ENCODE measurements around the gene SULT1E1. TPM values are rescaled to one million over a fixed set of nuclear protein-coding genes. Genes with fewer than 3 reads are reported as not detected.

The SULT1E1 gene
- total RNA-seq, 1 donor from 2014 or later: not detected

- H3K9ac ChIP-seq: no peak overlapping the region
- Mint-ChIP-seq H3K4me1 (no peaks in the 10 kb centered on the region), H3K4me3 (no peak overlapping the region), H3K9me3 (no peaks in the 10 kb centered on the region), H3K36me3 (no peaks in the 10 kb centered on the region), H3K27me3 (ENCODE audit: insufficient read depth, low read depth) (no peaks in the 10 kb centered on the region), H3K27ac (no peak overlapping the region)
- no peaks in the 10 kb centered on the region for H3F3A ChIP-seq (ENCODE audit: low read depth)
- H2AFZ ChIP-seq (replicated peaks): no peak overlapping the region
- H4K20me1 ChIP-seq (ENCODE audit: low read depth): no peaks in the 10 kb centered on the region
- no peak overlapping the region for H3K27ac ChIP-seq
- no peaks in the 10 kb centered on the region for H3K9me3 ChIP-seq (ENCODE audit: low read depth)
- no peaks in the 10 kb centered on the region for H3K4me1 ChIP-seq
- no peak for DNase-seq (ENCODE audit: low spot score)
- H3K27me3 ChIP-seq: no peaks in the 10 kb centered on the region
- H3K4me2 ChIP-seq: no peak overlapping the region
- no peak overlapping the region for H3K4me3 ChIP-seq
- no peaks in the 10 kb centered on the region for H3K79me2 ChIP-seq (ENCODE audit: low read depth)
- TF ChIP-seq EZH2 (IDR thresholded peaks at IDR 0.05) (no peak), CTCF (IDR thresholded peaks at IDR 0.05) (no peak), EZH2phosphoT487 (IDR thresholded peaks at IDR 0.05) (no peak)
- H3K36me3 ChIP-seq: no peaks in the 10 kb centered on the region
Measured at GRCh38 chr4:69816236-69816635, 43.7 kb downstream of the SULT1E1 start.

- Mint-ChIP-seq H3K27me3 (ENCODE audit: insufficient read depth, low read depth) (no peaks in the 10 kb centered on the region), H3K36me3 (no peaks in the 10 kb centered on the region), H3K4me3 (no peak overlapping the region), H3K9me3 (no peaks in the 10 kb centered on the region), H3K4me1 (no peaks in the 10 kb centered on the region), H3K27ac (no peak overlapping the region)
- Histone ChIP-seq H3K27me3 (no peaks in the 10 kb centered on the region), H3F3A (ENCODE audit: low read depth) (no peaks in the 10 kb centered on the region), H3K36me3 (no peaks in the 10 kb centered on the region), H2AFZ (replicated peaks) (no peak overlapping the region), H3K79me2 (ENCODE audit: low read depth) (no peaks in the 10 kb centered on the region), H3K9ac (no peak overlapping the region), H3K27ac (no peak overlapping the region), H4K20me1 (ENCODE audit: low read depth) (no peaks in the 10 kb centered on the region), H3K4me1 (no peaks in the 10 kb centered on the region), H3K9me3 (ENCODE audit: low read depth) (no peaks in the 10 kb centered on the region), H3K4me3 (no peak overlapping the region), H3K4me2 (no peak overlapping the region)
- no peak for DNase-seq (ENCODE audit: low spot score)
- TF ChIP-seq CTCF (IDR thresholded peaks at IDR 0.05) (no peak), EZH2phosphoT487 (IDR thresholded peaks at IDR 0.05) (no peak), EZH2 (IDR thresholded peaks at IDR 0.05) (no peak)
Measured at GRCh38 chr4:69813628-69814027, 46.3 kb downstream of the SULT1E1 start.

GRCh38 chr4:69811166-69811565 is 48.8 kb downstream of the SULT1E1 start:
- Histone ChIP-seq H3K9me3 (ENCODE audit: low read depth) (no peaks in the 10 kb centered on the region), H4K20me1 (ENCODE audit: low read depth) (no peaks in the 10 kb centered on the region), H3K4me3 (no peak overlapping the region), H3K27ac (no peak overlapping the region), H2AFZ (replicated peaks) (no peak overlapping the region), H3K79me2 (ENCODE audit: low read depth) (no peaks in the 10 kb centered on the region), H3K27me3 (no peaks in the 10 kb centered on the region), H3K36me3 (no peaks in the 10 kb centered on the region), H3F3A (ENCODE audit: low read depth) (no peaks in the 10 kb centered on the region), H3K4me2 (no peak overlapping the region), H3K9ac (no peak overlapping the region), H3K4me1 (no peaks in the 10 kb centered on the region)
- no peak for TF ChIP-seq CTCF (IDR thresholded peaks at IDR 0.05)
- TF ChIP-seq EZH2phosphoT487 (IDR thresholded peaks at IDR 0.05): no peak
- no peak for TF ChIP-seq EZH2 (IDR thresholded peaks at IDR 0.05)
- H3K9me3 Mint-ChIP-seq: no peaks in the 10 kb centered on the region
- no peaks in the 10 kb centered on the region for H3K27me3 Mint-ChIP-seq (ENCODE audit: insufficient read depth, low read depth)
- DNase-seq (ENCODE audit: low spot score): no peak
- H3K4me3 Mint-ChIP-seq: no peak overlapping the region
- no peaks in the 10 kb centered on the region for H3K36me3 Mint-ChIP-seq
- H3K4me1 Mint-ChIP-seq: no peaks in the 10 kb centered on the region
- no peak overlapping the region for H3K27ac Mint-ChIP-seq
